A673 (cell line): Measurements from ENCODE around the gene AP1M1. TPM values are rescaled to one million over a fixed set of nuclear protein-coding genes. Genes with fewer than 3 reads are reported as not detected.

Experiments
- BruUV-seq: library from RNA; stranded (reverse); fragments of 400-500 nt; replicated peaks from 2 replicates; lab custom pipeline; 2021; lab: Mats Ljungman, UMichigan
- CTCF ChIA-PET: fragments of 300-600 bp; sonication (Branson Sonifier 250); formaldehyde crosslinking; loops from one replicate; lab custom pipeline; 2022; ENCODE audit warnings: antibody characterized with exemption; lab: Charles Lee
- POLR2A ChIA-PET: fragments of 300-600 bp; sonication (Branson Sonifier 250); formaldehyde crosslinking; loops from one replicate; lab custom pipeline; 2022; ENCODE audit warnings: antibody characterized with exemption; ENCODE audit not compliant: low non-redundant PET; lab: Charles Lee
- DNase-seq: peaks from one replicate; pipeline ENCODE4 v3.0.0-alpha.2; 2015; ENCODE audit warnings: low spot score
- H3K27ac ChIP-seq: fragments of 200-600 bp; sonication (generic); 2 replicates; pipeline ENCODE4 v1.5.1; 2016; ENCODE audit warnings: mixed run types, low read depth, mild to moderate bottlenecking, mixed read lengths, antibody characterized with exemption, low read length; ENCODE audit not compliant: poor library complexity, severe bottlenecking
- H3K27me3 ChIP-seq: fragments of 200-600 bp; sonication (generic); replicated peaks from 2 replicates; pipeline ENCODE4 v1.6.1; 2017; ENCODE audit warnings: mixed run types, low read depth, mild to moderate bottlenecking, mixed read lengths, antibody characterized with exemption, low read length; ENCODE audit not compliant: insufficient read depth, poor library complexity
- H3K36me3 ChIP-seq: fragments of 200-600 bp; sonication (generic); 2 replicates; pipeline ENCODE4 v1.6.1; 2016; ENCODE audit warnings: mixed run types, mild to moderate bottlenecking, mixed read lengths, antibody characterized with exemption, low read length; ENCODE audit not compliant: insufficient read depth, poor library complexity, severe bottlenecking
- H3K4me1 ChIP-seq: fragments of 200-600 bp; sonication (generic); 2 replicates; pipeline ENCODE4 v1.6.1; 2017; ENCODE audit warnings: mixed run types, mild to moderate bottlenecking, mixed read lengths, antibody characterized with exemption, low read length; ENCODE audit not compliant: insufficient read depth, poor library complexity, severe bottlenecking
- H3K4me3 ChIP-seq: fragments of 200-600 bp; sonication (generic); 2 replicates; pipeline ENCODE4 v1.5.1; 2016; ENCODE audit warnings: low read depth, mixed run types, mild to moderate bottlenecking, mixed read lengths, low read length; ENCODE audit not compliant: poor library complexity, severe bottlenecking
- H3K9me3 ChIP-seq: fragments of 200-600 bp; sonication (generic); 2 replicates; pipeline ENCODE4 v1.6.1; 2016; ENCODE audit warnings: mixed run types, low read depth, mild to moderate bottlenecking, mixed read lengths, antibody characterized with exemption, low read length; ENCODE audit not compliant: poor library complexity, severe bottlenecking
- EZH2 ChIP-seq: fragments of 200-600 bp; sonication (generic); IDR thresholded peaks from 2 replicates; pipeline ENCODE4 v1.6.1; 2017; ENCODE audit warnings: borderline replicate concordance, low read depth, mild to moderate bottlenecking, mixed read lengths, antibody characterized with exemption, low read length; ENCODE audit not compliant: poor library complexity, severe bottlenecking
- intact Hi-C: fragments of 100-400 bp; cut with micrococcal nuclease; formaldehyde crosslinking; loops from one replicate; pipeline ENCODE4 v1.10.0; 2022; ENCODE audit not compliant: unreplicated experiment
- total RNA-seq: library from RNA; stranded (reverse); gene quantifications from 2 replicates; pipeline ENCODE4 v1.2.3, GENCODE V29; 2021
- TF ChIP-seq, protein P1 (sequence below): fragments of 300-800, 200-600 bp; sonication (generic); conservative IDR thresholded peaks from 2 replicates; pipeline ENCODE4 v1.5.1; 2017; ENCODE audit warnings: low read depth, mild to moderate bottlenecking, antibody characterized with exemption, low read length, moderate library complexity, mixed read lengths

AP1M1 gene
- total RNA-seq, 1 experiment from 2014 or later: 105 TPM

DNA sequence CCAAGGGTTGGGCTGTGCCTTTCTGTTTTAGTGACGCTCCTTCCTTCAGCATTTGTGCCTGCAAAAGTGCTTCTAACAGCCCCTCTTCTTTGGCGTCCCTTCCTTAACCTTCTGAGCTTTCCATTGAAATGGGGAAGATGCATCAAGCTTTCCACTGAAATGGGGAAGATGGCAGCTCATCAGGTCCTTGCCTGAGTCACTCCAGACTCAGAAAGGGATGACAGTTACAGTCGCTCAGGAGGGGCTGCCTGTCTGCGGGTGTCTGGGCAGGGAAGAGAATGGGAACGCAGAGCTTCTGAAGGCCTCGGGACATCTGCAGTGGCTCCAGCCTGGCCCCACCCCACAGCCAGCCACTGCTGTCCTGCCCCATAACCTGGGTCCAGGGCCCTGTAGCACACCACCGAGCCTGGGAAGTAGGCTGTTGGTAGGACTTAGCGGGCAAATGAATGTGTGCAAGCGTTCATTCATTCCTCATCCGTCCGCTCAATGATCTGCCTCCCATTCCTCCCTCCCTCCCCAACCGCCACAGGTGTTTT, 9.8 kb downstream of the AP1M1 start:
- BruUV-seq: no TSS peak
- Histone ChIP-seq H3K27me3 (no peaks in the 10 kb centered on the region), H3K27ac (no peak overlapping the region), H3K4me1 (no peaks in the 10 kb centered on the region), H3K4me3 (no peak overlapping the region), H3K36me3 (peaks cover 29% of the 10 kb centered on the region), H3K9me3 (no peaks in the 10 kb centered on the region)
- intact Hi-C loops: no loop called here
- DNase-seq: no peak
- POLR2A ChIA-PET: interaction anchor here (0.6 kb wide), 1 partner anchor 20 kb away, joined by 3 read pairs; no protein-coding TSS in a partner anchor
- CTCF ChIA-PET: no interaction called here
- TF ChIP-seq, protein P1, sequence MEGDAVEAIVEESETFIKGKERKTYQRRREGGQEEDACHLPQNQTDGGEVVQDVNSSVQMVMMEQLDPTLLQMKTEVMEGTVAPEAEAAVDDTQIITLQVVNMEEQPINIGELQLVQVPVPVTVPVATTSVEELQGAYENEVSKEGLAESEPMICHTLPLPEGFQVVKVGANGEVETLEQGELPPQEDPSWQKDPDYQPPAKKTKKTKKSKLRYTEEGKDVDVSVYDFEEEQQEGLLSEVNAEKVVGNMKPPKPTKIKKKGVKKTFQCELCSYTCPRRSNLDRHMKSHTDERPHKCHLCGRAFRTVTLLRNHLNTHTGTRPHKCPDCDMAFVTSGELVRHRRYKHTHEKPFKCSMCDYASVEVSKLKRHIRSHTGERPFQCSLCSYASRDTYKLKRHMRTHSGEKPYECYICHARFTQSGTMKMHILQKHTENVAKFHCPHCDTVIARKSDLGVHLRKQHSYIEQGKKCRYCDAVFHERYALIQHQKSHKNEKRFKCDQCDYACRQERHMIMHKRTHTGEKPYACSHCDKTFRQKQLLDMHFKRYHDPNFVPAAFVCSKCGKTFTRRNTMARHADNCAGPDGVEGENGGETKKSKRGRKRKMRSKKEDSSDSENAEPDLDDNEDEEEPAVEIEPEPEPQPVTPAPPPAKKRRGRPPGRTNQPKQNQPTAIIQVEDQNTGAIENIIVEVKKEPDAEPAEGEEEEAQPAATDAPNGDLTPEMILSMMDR: no peak
- TF ChIP-seq EZH2: no peak

DNA sequence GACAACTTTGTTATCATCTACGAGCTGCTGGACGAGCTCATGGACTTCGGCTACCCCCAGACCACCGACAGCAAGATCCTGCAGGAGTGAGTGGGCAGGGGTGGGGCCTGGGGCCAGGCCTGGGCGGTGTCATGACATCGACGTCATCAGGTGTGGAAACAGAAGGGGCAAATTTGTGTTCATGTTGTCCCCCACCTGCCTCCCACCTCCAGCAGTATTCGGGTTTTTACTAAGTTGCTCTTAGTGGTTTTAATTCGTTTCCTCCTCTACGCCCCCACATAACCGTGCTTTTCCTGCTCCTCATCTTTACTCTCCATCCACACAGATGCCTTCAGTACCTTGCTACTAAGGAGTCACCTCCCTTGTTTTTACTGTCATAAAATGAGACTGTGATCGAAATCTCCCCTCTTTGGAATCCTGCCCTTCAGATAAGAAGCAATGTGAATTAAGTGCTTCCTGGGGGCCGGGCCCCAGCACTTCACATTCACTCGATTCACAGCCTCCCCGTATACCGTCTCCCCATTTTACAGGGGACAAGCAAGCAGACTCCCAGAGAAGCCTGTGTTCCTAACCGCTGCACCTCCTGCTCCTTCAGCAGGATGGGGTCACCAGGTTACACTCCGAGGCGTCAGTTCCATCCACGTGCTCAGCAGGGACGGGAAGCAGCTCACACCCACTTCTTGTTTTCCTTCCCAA, 10.5 kb downstream of the AP1M1 start:
- no peaks in the 10 kb centered on the region for H3K4me1 ChIP-seq
- DNase-seq: no peak
- H3K9me3 ChIP-seq: no peaks in the 10 kb centered on the region
- no peak overlapping the region for H3K27ac ChIP-seq
- H3K36me3 ChIP-seq: peaks cover 23% of the 10 kb centered on the region
- ChIA-PET CTCF (no interaction called here), POLR2A (interaction anchor here (0.6 kb wide), 1 partner anchor 19 kb away, joined by 3 read pairs; no protein-coding TSS in a partner anchor)
- intact Hi-C loops: no loop called here
- TF ChIP-seq EZH2: no peak
- TF ChIP-seq, protein P1: no peak
- BruUV-seq: no TSS peak
- no peak overlapping the region for H3K4me3 ChIP-seq
- no peaks in the 10 kb centered on the region for H3K27me3 ChIP-seq

DNA sequence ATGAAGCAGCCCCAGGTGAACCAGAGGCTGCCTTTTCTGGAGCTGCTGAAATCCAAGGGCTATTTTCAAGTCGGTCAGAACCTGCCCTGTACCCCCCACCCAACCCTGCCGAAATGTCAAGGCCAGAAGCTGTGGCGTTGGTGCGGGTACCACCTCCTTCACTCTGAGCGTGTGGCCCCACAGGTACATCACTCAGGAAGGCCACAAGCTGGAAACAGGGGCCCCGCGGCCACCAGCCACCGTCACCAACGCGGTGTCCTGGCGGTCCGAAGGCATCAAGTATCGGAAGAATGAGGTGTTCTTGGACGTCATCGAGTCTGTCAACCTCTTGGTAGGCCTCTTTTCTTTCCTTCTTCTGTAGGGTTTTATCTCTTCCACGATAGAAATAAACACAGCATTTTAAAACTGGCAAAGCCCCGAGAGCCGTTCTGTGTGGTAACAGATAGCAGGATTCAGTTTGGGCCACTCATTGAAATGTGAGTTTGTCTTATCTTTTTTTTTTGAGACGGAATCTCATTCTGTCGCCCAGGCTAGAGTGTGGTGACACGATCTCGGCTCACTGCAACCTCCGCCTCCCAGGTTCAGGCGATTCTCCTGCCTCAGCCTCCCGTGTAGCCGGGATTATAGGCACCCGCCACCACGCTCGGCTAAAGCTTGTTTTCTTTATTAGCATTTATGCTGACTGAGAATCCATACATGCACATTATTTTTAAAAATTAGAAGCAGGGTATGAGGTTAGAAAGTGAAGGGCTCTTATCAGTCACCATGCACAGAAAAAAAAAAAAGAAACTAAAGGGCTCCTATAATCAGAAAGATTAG, 11.3 kb downstream of the AP1M1 start:
- peaks cover 21% of the 10 kb centered on the region for H3K36me3 ChIP-seq
- H3K4me3 ChIP-seq: no peak overlapping the region
- ChIA-PET POLR2A (no interaction called here), CTCF (interaction anchor here (0.6 kb wide), 1 partner anchor 483 kb away, joined by 4 read pairs; no protein-coding TSS in a partner anchor)
- no peak overlapping the region for H3K27ac ChIP-seq
- TF ChIP-seq, protein P1: no peak
- no peak for DNase-seq
- no peaks in the 10 kb centered on the region for H3K4me1 ChIP-seq
- intact Hi-C loops: no loop called here
- no TSS peak for BruUV-seq
- H3K9me3 ChIP-seq: no peaks in the 10 kb centered on the region
- no peaks in the 10 kb centered on the region for H3K27me3 ChIP-seq
